Measurements from ENCODE around the gene SMAD6.

SMAD6 gene

DNA sequence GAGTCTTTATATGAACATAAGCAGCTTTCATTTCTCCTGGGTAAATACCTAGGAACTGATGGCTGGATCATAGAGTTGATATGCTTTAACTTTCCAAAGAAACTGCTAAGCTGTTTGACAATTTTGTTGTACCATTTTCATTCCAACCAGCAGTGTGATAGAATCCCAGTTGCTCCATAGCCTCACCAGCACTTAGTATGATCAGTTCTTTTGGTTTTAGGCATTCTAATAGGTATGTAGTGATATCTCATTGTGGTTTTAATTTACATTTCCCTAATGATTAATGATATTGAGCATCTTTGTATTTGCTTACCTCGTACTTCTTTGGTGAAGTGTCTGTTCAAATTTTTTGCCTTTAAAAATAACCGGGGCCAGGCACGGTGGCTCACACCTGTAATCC is 38.4 kb upstream of the SMAD6 start:
- TF ChIP-seq, protein P1, sequence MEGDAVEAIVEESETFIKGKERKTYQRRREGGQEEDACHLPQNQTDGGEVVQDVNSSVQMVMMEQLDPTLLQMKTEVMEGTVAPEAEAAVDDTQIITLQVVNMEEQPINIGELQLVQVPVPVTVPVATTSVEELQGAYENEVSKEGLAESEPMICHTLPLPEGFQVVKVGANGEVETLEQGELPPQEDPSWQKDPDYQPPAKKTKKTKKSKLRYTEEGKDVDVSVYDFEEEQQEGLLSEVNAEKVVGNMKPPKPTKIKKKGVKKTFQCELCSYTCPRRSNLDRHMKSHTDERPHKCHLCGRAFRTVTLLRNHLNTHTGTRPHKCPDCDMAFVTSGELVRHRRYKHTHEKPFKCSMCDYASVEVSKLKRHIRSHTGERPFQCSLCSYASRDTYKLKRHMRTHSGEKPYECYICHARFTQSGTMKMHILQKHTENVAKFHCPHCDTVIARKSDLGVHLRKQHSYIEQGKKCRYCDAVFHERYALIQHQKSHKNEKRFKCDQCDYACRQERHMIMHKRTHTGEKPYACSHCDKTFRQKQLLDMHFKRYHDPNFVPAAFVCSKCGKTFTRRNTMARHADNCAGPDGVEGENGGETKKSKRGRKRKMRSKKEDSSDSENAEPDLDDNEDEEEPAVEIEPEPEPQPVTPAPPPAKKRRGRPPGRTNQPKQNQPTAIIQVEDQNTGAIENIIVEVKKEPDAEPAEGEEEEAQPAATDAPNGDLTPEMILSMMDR (IDR thresholded peaks at IDR 0.05; ENCODE audit: low read depth, low read length) = no peak
- H3K4me3 ChIP-seq (ENCODE audit: low read depth, low read length) = no peak overlapping the region

DNA sequence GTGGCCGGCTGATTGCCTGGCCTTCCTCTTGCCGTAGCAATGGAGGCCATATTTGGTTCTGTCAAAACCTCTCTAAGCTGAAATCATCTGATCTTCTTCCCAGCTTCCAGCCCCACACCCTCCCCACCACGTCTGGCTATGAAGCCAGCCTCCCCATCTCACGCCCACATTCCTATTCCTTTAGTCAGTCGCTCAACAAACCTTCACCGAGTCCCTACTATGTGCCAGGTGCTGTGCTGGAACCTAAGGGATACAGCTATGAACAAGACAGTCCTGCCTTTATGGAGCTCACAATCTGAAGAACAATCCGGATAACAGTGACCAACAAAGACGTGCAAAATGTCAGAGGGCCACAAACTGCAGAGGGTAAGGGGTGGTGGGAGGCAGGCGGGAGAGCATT is 31.9 kb upstream of the SMAD6 start:
- no peak overlapping the region for H3K4me3 ChIP-seq (ENCODE audit: low read depth, low read length)
- TF ChIP-seq, protein P1 (IDR thresholded peaks at IDR 0.05; ENCODE audit: low read depth, low read length) = no peak

DNA sequence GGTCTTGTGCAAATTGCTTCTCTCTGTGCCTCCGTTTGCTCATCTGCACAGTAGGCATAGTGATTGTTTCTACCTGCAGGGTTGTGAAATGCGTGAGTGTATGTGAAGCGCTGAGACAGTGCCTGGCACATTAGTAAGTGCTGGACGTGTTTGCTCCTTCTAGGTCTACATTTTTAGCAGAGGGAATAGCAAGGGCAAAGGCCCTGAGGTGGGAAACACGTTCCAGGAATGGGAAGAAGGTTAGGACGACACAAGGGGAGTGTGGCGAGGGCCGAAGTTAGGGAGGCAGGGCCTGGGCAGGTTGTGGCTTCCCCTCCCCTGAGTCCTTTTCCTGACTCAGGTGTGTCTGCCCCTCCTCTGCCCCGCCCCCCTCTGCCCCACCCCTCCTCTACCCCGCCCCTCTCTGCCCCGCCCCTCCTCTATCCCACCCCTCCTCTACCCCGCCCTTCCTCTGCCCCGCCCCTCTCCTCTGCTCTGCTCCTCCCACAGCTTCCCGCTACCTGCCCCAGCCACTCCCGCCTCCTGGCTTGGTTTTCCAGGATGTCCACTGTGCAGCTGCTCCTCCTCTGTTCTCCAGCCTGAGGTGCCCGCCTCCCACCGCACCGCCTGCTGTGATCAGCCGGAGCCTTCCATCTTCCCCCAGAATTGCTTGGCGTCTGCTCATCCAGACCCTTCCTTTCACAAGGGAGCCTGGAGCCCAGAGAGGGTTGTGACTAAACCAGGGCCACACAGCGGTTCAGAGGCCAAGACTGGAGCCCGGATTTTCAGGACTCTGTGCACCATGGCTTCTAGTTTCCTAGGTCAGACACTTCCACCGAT is 31.1 kb upstream of the SMAD6 start:
- H3K4me3 ChIP-seq (ENCODE audit: low read depth, low read length) = no peak overlapping the region
- TF ChIP-seq, protein P1 (IDR thresholded peaks at IDR 0.05; ENCODE audit: low read depth, low read length) = no peak

DNA sequence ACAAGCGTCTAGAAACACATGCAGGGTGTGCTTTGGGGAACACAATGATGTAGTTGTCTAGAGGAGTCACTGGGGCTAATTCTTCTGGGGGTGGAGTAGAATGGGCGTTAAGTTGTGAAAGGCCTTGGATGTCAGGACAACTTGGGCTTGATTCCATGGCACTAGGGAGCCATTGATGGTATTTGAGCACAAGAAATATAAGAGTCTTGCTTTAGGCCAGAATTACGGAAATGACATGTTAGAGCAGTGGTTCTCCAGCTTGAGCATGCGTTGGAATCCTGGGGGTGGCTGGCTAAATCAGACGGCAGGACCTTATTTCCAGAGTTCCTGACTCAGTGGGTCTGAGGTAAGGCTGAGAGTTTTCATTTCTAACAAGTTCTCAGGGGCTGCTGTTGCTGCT is 29.2 kb upstream of the SMAD6 start:
- TF ChIP-seq, protein P1 (IDR thresholded peaks at IDR 0.05; ENCODE audit: low read depth, low read length) = no peak
- H3K4me3 ChIP-seq (ENCODE audit: low read depth, low read length) = no peak overlapping the region

DNA sequence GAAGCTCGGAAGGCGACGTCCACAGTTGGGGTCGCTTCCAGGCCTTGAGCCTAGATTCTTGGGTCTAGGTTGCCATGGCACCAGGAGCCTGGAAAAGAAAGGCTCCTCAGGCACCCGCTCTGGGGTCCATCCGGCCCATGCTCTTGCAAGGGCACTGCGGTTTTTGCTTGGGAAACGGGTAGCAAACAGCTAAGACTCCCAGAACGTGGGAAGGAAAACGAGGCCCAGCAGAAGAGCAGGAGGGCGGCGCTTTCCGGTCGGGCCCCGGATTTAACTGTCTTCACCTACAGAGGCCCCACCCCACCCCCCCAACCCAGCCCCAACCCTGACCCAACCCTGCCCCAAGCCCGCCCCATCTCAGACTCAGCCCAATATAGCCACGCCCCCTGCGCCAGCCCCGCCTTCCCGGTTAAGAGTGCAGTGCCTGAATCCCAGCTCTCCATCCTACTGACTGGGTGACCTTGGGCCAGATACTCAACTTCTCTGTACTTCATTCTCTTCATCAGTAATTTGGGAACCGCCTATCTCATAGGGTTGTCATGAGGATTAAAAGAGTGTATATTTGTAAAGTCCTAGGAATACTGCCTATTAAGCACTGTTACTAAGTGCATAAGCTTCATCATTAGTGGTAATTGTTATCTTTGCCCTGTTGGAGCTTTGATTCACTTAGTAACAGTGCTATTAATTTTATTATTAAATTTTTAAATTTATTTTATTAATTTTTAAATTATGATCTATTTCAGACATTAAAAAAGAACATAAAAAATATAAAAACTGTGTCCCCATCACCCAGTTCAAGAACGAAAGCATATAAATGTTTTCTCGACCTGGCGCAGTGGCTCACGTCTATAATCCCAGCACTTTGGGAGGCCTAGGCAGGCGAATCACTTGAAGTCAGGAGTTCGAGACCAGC is 28.4 kb upstream of the SMAD6 start:
- TF ChIP-seq, protein P1 (IDR thresholded peaks at IDR 0.05; ENCODE audit: low read depth, low read length) = no peak

DNA sequence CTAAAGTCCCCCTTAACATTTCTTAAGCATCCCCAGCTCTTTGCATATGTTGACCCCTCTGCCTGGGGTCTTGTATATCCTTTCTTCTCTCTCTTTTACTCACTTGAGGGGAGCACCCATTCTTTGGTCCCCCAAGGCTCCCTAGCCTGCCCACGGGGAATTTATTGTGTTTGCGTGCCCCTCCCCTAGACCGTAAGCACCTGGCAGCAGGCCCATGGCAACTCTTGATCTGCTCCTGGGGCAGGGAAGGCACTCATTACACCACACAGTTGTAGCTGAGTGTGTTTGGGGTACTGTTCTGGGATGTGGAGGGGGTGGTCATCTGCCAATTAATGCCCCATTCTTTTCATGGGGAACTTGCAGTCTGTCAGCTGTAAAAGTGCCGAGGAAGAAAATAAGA is 27.3 kb upstream of the SMAD6 start:
- TF ChIP-seq, protein P1 (IDR thresholded peaks at IDR 0.05; ENCODE audit: low read depth, low read length) = no peak
- no peak overlapping the region for H3K4me3 ChIP-seq (ENCODE audit: low read depth, low read length)

More for the DNA sequence above, 28.4 kb upstream of the SMAD6 start:
- H3K4me3 ChIP-seq (ENCODE audit: low read depth, low read length) = no peak overlapping the region

DNA sequence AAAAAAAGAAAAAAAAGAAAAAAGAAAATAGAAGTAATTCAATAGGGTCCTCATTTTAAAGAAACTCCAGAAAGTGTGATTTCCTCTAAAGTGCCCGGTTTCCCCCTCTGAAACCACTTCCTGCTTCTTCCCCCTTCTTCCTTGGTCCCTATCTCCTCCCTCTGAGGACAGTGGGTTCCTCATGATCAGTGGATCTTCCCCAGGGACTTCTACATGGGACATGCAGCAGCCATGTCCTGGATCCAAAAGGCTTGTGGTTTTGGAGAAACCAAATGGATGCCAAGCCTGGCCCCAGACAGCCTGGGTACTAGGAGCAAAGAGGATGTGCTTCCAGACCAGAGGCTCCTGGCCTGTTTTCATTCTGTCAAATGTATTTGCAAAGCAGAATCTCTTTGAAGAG is 26.6 kb upstream of the SMAD6 start:
- H3K4me3 ChIP-seq (ENCODE audit: low read depth, low read length) = no peak overlapping the region
- TF ChIP-seq, protein P1 (IDR thresholded peaks at IDR 0.05; ENCODE audit: low read depth, low read length) = no peak
